ENCODE measurements around the gene SF3A1. TPM values are rescaled to one million over a fixed set of nuclear protein-coding genes. Genes with fewer than 3 reads are reported as not detected.

The SF3A1 gene
- total and polyA plus RNA-seq, 2 of the 13 experiments (the other 11 are each of a cell fraction or from before 2014, with no cell fraction given): 10.0 to 22.0 TPM

GRCh38 chr22:30351226-30351625, 5.5 kb downstream of the SF3A1 start:
- ChIA-PET POLR2A (no interaction called here), CTCF (ENCODE audit: low intra/inter-chr PET ratio, low total read pairs) (no interaction called here)
- TF ChIP-seq ESRRA (CRISPR knock-in tag; IDR thresholded peaks at IDR 0.05; ENCODE audit: low read depth): no peak
- TF ChIP-seq ZNF136 (CRISPR knock-in tag; IDR thresholded peaks at IDR 0.05; ENCODE audit: low read depth): no peak
- peak; percentile 18; the same call in 1 of the 2 replicates for TF ChIP-seq CEBPB (IDR thresholded peaks at IDR 0.05; ENCODE audit: borderline replicate concordance, low read depth, low read length)
- no peak overlapping the region for H3K9ac ChIP-seq (ENCODE audit: insufficient read depth, low read depth, low read length)
- in situ Hi-C loops (cut with HindIII; ENCODE audit: extremely low pct_ligation_motif_present, low pct_unique_long_range_greater_than_20kb) (no loop called here), intact Hi-C loops (cut with micrococcal nuclease; ENCODE audit: unreplicated experiment) (no loop called here)
- 96% methylated on average over 3 of the region's 3 CpGs for WGBS (ENCODE audit: low lambda C conversion rate)
- peaks cover 36% of the 10 kb centered on the region for H3K79me2 ChIP-seq (ENCODE audit: insufficient read depth, low read length)
- no peak overlapping the region for H2AFZ ChIP-seq (ENCODE audit: low read length)
- DNase-seq (ENCODE audit: low spot score): no peak
- H3K4me2 ChIP-seq (ENCODE audit: low read depth, low read length): no peak overlapping the region
- no peak for FAIRE-seq
- ATAC-seq: no peak
- peaks cover 29 to 74% of the 10 kb centered on the region in 2 experiments for H3K36me3 ChIP-seq (replicated peaks in 1 of 2; ENCODE audit: control insufficient read depth in 1 of 2, insufficient read depth in 2 of 2, low read length in 2 of 2)
- H4K20me1 ChIP-seq (ENCODE audit: insufficient read depth, low read length): peaks cover 22% of the 10 kb centered on the region
- H3K4me1 ChIP-seq (ENCODE audit: insufficient read depth, low read length): peaks cover 42% of the 10 kb centered on the region
- no TSS peak for BruUV-seq (replicated peaks)
- no peaks in the 10 kb centered on the region; a peak in 2 of 5 replicates for H3K27me3 ChIP-seq (ENCODE audit: control insufficient read depth in 1 of 2, insufficient read depth in 2 of 2, low read length in 2 of 2)
- H3K4me3 ChIP-seq (replicated peaks in 1 of 3; ENCODE audit: insufficient read depth in 1 of 3, low read depth in 2 of 3, low read length in 3 of 3): no peak overlapping the region
- H3K9me3 ChIP-seq (ENCODE audit: low read length): no peaks in the 10 kb centered on the region
- no peak overlapping the region for H3K27ac ChIP-seq (ENCODE audit: extremely low read length, insufficient read depth, low read length)

GRCh38 chr22:30348809-30349208, 7.9 kb downstream of the SF3A1 start:
- H3K27me3 ChIP-seq (ENCODE audit: control insufficient read depth in 1 of 2, insufficient read depth in 2 of 2, low read length in 2 of 2): no peaks in the 10 kb centered on the region
- no peak for DNase-seq (ENCODE audit: low spot score)
- ChIA-PET POLR2A (no interaction called here), CTCF (ENCODE audit: low intra/inter-chr PET ratio, low total read pairs) (no interaction called here)
- no peaks in the 10 kb centered on the region for H3K9me3 ChIP-seq (ENCODE audit: low read length)
- no peak overlapping the region for H2AFZ ChIP-seq (ENCODE audit: low read length)
- TF ChIP-seq MBD4 (IDR thresholded peaks at IDR 0.05; ENCODE audit: borderline replicate concordance, low read length) (no peak), GTF3A (CRISPR knock-in tag; conservative IDR thresholded peaks at IDR 0.05) (no peak), ZBTB8A (CRISPR knock-in tag; IDR thresholded peaks at IDR 0.05; ENCODE audit: borderline replicate concordance, low read depth) (no peak)
- peaks cover 11% of the 10 kb centered on the region for H3K79me2 ChIP-seq (ENCODE audit: insufficient read depth, low read length)
- WGBS (ENCODE audit: low lambda C conversion rate): 96% methylated on average over 4 of the region's 4 CpGs
- in situ Hi-C loops (cut with HindIII; ENCODE audit: extremely low pct_ligation_motif_present, low pct_unique_long_range_greater_than_20kb): no loop called here
- no peak for ATAC-seq
- H4K20me1 ChIP-seq (ENCODE audit: insufficient read depth, low read length): peaks cover 4% of the 10 kb centered on the region; the same call in 1 of the 2 replicates
- peaks cover 20% of the 10 kb centered on the region for H3K4me1 ChIP-seq (ENCODE audit: insufficient read depth, low read length)
- no peak overlapping the region for H3K9ac ChIP-seq (ENCODE audit: insufficient read depth, low read depth, low read length)
- H3K36me3 ChIP-seq (replicated peaks in 1 of 2; ENCODE audit: control insufficient read depth in 1 of 2, insufficient read depth in 2 of 2, low read length in 2 of 2): peaks cover 45 to 87% of the 10 kb centered on the region in 2 experiments
- H3K4me2 ChIP-seq (ENCODE audit: low read depth, low read length): no peak overlapping the region
- BruUV-seq (replicated peaks): no TSS peak
- H3K4me3 ChIP-seq (replicated peaks in 1 of 3; ENCODE audit: insufficient read depth in 1 of 3, low read depth in 2 of 3, low read length in 3 of 3): no peak overlapping the region
- no peak overlapping the region for H3K27ac ChIP-seq (ENCODE audit: extremely low read length, insufficient read depth, low read length)
- intact Hi-C loops (cut with micrococcal nuclease; ENCODE audit: unreplicated experiment): no loop called here
- FAIRE-seq: no peak
